ENCODE results near the gene SRR.

SRR gene

DNA sequence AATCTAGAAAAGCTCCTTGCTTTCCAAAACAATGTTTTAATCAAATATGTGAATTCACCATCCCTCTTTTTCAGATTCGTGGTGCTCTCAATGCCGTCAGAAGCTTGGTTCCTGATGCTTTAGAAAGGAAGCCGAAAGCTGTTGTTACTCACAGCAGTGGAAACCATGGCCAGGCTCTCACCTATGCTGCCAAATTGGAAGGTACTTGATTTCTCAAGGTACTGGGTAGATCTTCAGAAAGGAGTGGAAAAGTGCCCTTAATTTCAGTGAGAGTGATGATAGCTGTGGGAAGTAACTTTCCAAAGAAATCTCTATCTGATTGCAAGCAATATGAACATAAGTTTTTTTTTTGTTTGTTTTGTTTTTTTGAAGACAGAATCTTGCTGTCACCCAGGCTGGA, 14.0 kb downstream of the SRR start:
- TF ChIP-seq GATA3 (IDR thresholded peaks at IDR 0.05; ENCODE audit: low read depth, low read length) (no peak), GATA2 (IDR thresholded peaks at IDR 0.05; ENCODE audit: low read depth, low read length) (no peak)

DNA sequence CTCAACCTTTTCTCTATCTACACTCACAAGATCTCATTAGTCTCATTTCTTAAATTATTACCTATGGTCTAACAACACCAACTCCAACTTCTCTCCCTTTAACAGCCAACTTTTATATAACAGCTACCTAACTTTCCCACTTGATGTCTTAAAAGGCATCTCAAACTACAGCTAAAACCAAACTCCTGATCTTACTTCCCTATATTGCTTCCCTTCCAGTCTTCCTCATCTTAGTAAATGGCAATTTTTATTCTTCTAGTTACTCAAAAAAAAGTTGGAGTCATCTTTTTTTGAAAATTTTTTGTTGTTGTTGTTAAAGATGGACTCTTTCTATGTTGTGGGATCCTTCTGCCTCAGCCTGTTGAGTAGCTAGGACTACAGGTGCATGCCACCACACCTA, 15.3 kb downstream of the SRR start:
- TF ChIP-seq GATA3 (IDR thresholded peaks at IDR 0.05; ENCODE audit: low read depth, low read length) (no peak), GATA2 (IDR thresholded peaks at IDR 0.05; ENCODE audit: low read depth, low read length) (no peak)

DNA sequence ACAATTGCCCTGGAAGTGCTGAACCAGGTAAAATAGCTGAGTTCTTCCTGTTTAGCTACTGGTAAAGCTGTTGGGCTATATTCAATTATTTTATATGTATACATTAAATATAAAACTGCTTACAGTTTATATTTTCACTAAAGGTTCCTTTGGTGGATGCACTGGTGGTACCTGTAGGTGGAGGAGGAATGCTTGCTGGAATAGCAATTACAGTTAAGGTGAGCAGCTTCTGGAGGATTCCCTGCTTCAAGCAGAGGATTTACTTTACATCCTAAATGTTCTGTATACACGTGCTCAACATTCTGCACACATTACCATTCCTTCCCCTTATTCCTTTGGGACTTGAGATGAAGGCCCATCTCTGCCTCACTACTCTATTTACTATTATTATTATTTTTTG, 17.6 kb downstream of the SRR start:
- no peak for TF ChIP-seq GATA2 (IDR thresholded peaks at IDR 0.05; ENCODE audit: low read depth, low read length)
- TF ChIP-seq GATA3 (IDR thresholded peaks at IDR 0.05; ENCODE audit: low read depth, low read length), result no peak

DNA sequence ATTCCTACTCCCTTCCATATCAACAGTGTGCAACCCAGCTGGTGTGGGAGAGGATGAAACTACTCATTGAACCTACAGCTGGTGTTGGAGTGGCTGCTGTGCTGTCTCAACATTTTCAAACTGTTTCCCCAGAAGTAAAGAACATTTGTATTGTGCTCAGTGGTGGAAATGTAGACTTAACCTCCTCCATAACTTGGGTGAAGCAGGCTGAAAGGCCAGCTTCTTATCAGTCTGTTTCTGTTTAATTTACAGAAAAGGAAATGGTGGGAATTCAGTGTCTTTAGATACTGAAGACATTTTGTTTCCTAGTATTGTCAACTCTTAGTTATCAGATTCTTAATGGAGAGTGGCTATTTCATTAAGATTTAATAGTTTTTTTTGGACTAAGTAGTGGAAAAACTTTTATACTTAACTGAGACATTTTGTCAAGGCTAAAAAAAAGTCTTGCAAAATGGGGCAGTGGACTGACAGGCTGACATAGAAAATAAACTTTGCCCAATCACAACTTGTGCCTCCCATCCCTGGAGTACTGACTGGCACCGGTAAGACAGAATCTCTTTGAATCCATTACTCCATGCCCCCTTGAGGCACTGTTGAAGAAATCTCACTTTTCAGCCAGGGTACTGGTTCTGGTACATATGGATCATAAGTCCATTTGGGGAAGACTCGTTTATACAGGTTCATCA, 20.0 kb downstream of the SRR start:
- TF ChIP-seq GATA2 (IDR thresholded peaks at IDR 0.05; ENCODE audit: low read depth, low read length) (no peak), GATA3 (IDR thresholded peaks at IDR 0.05; ENCODE audit: low read depth, low read length) (no peak)

DNA sequence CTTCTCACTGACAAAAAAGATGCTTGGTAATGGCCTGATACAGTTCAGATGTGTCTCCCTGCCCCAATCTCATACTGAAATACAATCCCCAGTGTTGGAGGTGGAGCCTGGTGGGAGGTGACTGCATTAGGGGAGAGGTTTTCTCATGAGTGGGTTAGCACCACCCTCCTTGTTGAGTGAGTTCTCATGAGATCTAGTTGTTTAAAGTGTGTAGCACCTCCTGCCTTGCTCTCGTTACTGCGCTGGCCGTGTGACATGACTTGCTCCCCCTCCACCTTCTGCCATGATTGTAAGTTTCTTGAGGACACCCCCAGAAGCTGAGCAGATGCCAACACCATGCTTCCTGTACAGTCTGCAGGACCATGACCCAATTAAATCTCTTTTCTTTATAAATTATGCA, 27.6 kb downstream of the SRR start:
- no peak for TF ChIP-seq GATA2 (IDR thresholded peaks at IDR 0.05; ENCODE audit: low read depth, low read length)
- no peak for TF ChIP-seq GATA3 (IDR thresholded peaks at IDR 0.05; ENCODE audit: low read depth, low read length)

DNA sequence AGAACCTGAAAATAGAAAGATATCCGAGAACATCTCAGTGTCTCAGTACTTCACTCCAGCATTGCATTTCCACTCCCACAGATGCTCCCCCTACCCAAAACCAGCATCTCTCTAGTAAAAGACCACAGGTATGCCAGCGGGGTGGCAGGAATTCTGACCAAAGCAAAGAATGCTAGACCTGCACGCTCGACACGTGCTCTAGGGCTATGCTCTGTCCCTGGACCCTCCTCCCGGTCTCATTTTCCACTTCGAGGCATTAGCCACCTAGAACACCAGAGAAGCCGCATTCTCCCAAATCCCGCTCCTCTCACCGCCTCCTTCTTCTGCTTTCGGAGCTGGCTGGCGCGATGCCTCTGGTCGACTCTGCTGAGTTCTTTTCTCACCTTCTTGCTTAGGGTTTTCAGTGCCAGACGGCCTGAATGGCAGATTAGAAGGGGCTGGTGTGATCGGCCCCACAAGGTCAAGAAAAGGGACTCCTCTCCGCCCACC, 32.0 kb downstream of the SRR start:
- TF ChIP-seq GATA2 (IDR thresholded peaks at IDR 0.05; ENCODE audit: low read depth, low read length), result no peak
- TF ChIP-seq GATA3 (IDR thresholded peaks at IDR 0.05; ENCODE audit: low read depth, low read length), result no peak

DNA sequence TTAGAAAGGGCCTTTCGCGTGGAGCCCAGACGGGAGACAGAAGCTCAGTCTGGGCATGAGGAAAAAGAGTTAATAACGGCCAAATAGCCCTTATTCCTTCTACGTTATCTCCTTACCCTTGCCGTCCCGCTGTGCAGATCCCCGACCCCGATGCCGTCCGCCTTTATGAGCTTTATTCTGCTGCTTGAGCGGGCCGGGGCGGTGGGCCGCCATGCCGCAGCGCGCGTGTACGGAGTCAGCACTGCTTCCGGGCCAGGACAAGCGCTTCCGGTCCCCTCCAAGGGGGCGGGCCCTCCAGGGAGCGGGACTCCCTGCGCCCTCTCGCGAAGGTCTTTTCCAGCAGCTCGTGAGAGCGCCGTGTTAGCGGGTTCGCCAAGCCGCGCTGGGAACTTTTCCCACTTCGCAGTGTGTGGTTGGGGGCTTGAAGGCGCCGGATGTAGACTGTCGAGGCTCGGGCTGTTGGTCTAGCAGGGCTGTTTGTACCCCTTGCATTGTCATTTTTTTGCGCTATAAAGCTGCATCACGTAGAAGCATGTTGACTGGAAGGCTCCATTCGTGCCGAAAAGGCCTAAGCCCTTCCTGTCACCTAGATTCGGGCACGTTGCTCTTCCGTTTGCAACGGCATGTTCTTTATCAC, 32.6 kb downstream of the SRR start, which contains the start of gene TSR1:
TSR1 (minus strand) TSS at position 243 of the 637 bp plus-strand sequence; CDS start at position 213, 30 bp downstream.
- no peak for TF ChIP-seq GATA3 (IDR thresholded peaks at IDR 0.05; ENCODE audit: low read depth, low read length)

DNA sequence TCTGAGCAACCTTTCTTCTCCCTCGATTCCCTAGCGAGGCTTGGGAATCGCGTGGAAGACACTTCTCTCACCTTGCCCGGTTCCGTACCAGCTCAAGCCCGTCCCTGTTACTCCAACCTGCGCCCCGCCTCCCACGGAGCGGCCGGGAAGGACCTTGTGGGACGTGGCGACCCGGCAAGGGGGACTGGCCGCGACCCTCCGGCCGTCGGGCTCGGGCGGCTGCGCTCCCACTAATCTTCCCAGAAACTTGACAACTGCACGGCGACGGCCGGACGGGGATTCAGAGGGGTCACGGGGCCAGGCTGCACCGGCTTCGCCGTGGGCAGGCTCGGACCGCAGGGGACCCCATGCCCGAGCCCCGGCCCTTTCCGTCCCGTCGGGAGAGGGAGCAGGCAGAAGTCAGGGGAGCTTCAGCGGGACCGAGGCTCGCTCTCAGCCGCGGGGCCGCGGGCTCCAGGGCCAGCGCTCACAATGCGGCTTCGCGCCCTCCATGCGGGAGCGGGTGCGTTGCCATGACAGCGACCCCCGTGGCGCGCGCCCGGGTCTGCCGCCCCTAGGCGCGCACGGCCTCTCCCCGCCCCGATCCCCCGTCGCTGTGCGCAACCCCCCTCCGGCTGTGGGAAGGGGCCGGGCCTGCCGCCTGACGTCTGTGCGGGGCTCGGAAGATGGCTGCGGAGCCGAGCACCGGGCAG, 33.2 kb downstream of the SRR start, which contains the start of gene SGSM2:
SGSM2 (plus strand) TSS at position 650 of the 692 bp plus-strand sequence. CDS start 188 bp downstream, outside the sequence.
- TF ChIP-seq GATA2 (IDR thresholded peaks at IDR 0.05; ENCODE audit: low read depth, low read length), result no peak
- TF ChIP-seq GATA3 (IDR thresholded peaks at IDR 0.05; ENCODE audit: low read depth, low read length), result no peak

DNA sequence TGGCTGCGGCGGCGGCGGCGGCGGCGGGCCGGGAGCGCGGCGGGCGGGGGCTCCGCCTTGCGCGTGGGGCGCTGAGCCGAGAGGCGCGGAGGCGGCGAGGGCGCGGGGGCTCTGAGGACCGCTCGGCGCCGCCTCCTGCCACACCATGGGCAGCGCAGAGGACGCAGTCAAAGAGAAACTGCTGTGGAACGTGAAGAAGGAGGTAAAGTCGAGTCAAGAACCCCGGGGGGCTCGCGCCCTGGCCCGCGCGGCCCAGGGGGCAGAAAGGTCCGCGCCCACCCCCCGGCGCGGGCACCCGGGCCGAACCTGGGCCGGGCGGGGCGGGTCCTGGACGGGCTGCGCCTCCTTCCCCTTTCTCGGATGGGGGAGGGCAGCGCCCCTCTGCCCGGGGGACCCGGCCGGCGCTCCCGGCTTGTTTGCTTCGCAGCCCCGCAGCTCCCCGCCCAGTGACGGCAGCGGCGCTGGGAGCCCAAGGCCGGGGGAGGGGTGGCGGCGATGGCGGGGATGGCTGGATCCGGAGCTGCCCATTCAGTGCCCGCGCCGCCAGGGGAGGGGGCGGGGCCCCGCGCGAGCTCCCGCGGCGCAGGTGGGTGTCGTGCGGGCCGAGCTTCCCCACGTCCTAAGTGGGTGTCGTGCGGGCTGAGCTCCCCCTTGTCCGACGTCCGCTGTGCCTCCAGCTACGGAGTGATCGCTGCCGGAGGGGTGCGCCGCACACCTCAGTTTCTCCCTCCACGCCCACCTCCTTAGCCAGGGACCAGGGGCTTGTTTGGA, 34.0 kb downstream of the SRR start:
- TF ChIP-seq GATA3 (IDR thresholded peaks at IDR 0.05; ENCODE audit: low read depth, low read length) (no peak), GATA2 (IDR thresholded peaks at IDR 0.05; ENCODE audit: low read depth, low read length) (no peak)

DNA sequence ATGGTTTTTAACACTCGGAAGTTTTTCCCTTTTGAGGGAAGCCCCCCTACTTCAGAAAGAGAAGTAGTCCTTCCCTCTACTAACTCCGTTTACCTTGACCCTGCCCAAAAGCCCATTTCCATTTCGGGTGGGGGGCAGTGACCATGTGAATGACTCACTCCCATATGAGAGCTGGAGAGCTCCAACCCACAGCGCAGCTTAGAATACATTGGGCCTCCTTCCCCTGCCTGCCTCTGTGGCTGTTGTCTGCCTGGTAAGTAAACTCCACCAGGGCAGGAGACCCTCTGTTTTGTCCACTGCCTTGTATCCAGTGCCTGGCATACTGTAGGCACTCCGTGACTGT, 34.5 kb downstream of the SRR start:
- TF ChIP-seq GATA3 (IDR thresholded peaks at IDR 0.05; ENCODE audit: low read depth, low read length), result no peak
- TF ChIP-seq GATA2 (IDR thresholded peaks at IDR 0.05; ENCODE audit: low read depth, low read length), result no peak

DNA sequence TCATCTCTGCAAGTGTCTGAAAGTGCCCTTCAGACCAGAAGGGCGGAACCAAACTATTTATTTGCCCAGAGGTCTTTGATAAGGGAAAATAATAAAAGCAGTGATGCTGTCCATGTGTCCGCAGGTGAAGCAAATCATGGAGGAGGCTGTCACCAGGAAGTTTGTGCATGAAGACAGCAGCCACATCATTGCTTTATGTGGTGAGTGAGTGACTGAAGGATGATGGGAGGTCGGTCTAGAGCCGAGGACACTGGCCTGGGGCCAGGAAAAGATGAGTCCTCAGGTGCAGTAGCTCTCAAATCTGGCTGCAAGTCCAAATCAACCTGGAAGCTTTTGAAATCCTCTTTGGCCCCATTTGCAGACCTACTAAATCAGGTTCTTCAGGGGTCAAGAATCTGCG, 39.7 kb downstream of the SRR start:
- TF ChIP-seq GATA2 (IDR thresholded peaks at IDR 0.05; ENCODE audit: low read depth, low read length), result no peak
- TF ChIP-seq GATA3 (IDR thresholded peaks at IDR 0.05; ENCODE audit: low read depth, low read length), result no peak

DNA sequence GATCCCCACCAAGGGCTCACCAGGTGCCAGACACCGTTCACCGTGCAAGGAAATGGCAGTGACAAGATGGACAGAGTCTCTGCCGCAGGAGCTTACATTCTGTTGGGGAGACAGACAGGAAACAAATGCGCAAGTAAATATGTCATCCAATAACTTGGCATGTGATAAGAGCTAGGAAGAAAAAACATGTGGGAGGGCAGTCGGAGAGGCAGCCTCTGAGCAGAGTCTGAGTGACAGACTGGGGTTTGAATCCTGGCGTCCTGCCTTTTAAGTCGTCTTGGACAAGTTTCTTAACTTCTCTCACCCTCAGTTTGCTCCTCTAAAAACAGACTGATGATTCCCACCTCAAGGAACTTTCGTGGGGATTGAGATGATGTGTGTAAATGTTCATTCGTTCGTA, 40.8 kb downstream of the SRR start:
- TF ChIP-seq GATA2 (IDR thresholded peaks at IDR 0.05; ENCODE audit: low read depth, low read length) (no peak), GATA3 (IDR thresholded peaks at IDR 0.05; ENCODE audit: low read depth, low read length) (no peak)

DNA sequence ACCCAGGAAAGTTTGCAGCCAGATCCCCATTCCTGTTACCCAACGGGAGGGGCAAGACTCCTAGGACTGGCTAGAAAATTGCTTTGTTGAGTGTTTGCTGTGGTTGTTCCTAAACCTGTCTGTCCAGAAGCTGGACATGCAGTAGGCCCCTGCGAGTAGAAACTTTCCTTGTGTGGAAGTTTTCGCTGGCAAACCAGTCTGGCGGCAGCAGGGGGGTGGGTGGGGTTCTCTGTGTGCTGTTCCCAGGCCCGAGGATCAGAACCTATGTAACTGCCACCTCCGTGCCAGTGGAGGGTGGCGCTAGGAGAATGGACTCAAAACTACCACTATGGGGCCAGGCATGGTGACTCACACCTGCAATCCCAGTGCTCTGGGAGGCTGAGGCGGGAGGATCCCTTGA, 42.7 kb downstream of the SRR start:
- no peak for TF ChIP-seq GATA3 (IDR thresholded peaks at IDR 0.05; ENCODE audit: low read depth, low read length)
- TF ChIP-seq GATA2 (IDR thresholded peaks at IDR 0.05; ENCODE audit: low read depth, low read length), result no peak

All from SH-SY5Y (cell line).